Esophagus squamous epithelium (tissue), 5 donors: Measurements from ENCODE around the gene SFXN5. TPM values are rescaled to one million over a fixed set of nuclear protein-coding genes. Genes with fewer than 3 reads are reported as not detected.

Experiments used
- DNase-seq: peaks from one replicate; lab custom pipeline; 2025; lab: John Stamatoyannopoulos, UW
- H3K27ac ChIP-seq, 4 donors: fragments of 200-600 bp; sonication (generic); one replicate each; pipeline ENCODE4 v1.5.1; 2016 to 2019; ENCODE audit warnings: mild to moderate bottlenecking in 1 of 4
- H3K27me3 ChIP-seq, 4 donors: fragments of 200-600 bp; sonication (generic); 1 replicate in 3 of 4; 2 replicates in 1 of 4; pipeline versions ENCODE4 v1.5.1 to v1.6.0; 2017 to 2021; ENCODE audit warnings: antibody characterized with exemption in 1 of 4
- H3K36me3 ChIP-seq, 3 donors: fragments of 200-600 bp; sonication (generic); one replicate each; pipeline ENCODE4 v1.5.1; 2016 to 2019
- H3K4me1 ChIP-seq, 3 donors: fragments of 200-600 bp; sonication (generic); one replicate each; pipeline ENCODE4 v1.5.1; 2017 to 2019
- H3K4me3 ChIP-seq, 4 donors: fragments of 200-600 bp; sonication (generic); 1 replicate in 3 of 4; 2 replicates in 1 of 4; pipeline ENCODE4 v1.5.1; 2016 to 2019; ENCODE audit warnings: mild to moderate bottlenecking in 2 of 4, moderate library complexity in 1 of 4
- H3K9me3 ChIP-seq, 3 donors: fragments of 200-600 bp; sonication (generic); one replicate each; pipeline ENCODE4 v1.5.1; 2016 to 2019
- CTCF ChIP-seq, 6 experiments: fragments of 450-650 bp in 4 of 6; fragments of 200-600 bp in 2 of 6; sonication (generic) in 2 of 6; IDR thresholded peaks; one replicate each; pipeline ENCODE4 v1.5.1; 2016 to 2019; ENCODE audit warnings: antibody characterized with exemption in 6 of 6, mild to moderate bottlenecking in 4 of 6, moderate library complexity in 4 of 6
- POLR2A ChIP-seq, 4 donors: fragments of 450-650 bp; IDR thresholded peaks; one replicate each; pipeline ENCODE4 v1.6.1; 2017; ENCODE audit warnings: antibody characterized with exemption in 4 of 4, mild to moderate bottlenecking in 4 of 4, moderate library complexity in 3 of 4
- WGBS, 2 donors: methylation state at CpG; one replicate each; pipeline ENCODE4 v1.1.5; 2018; 5-methylcytosine and 5-hydroxymethylcytosine counted together
- intact Hi-C: fragments of 100-400 bp; cut with DNase I; formaldehyde crosslinking; loops from one replicate; pipeline ENCODE4 v1.15.0; 2022
- total RNA-seq, 4 donors: library from RNA; depleted of rRNA; stranded (reverse); fragments of >200 nt; gene quantifications; one replicate each; pipeline ENCODE4 v1.1.0, GENCODE V29; 2016
- donor health status: DM: yes; HTN: yes; CAD: no.

Gene SFXN5
- total RNA-seq, 4 donors from 2014 or later = 4.2 to 16.4 (median 12.7) TPM

- 85 to 93% methylated on average over 10 of the region's 13 CpGs for WGBS, 2 donors
- H3K4me3 ChIP-seq = no peak overlapping the region
- TF ChIP-seq POLR2A (IDR thresholded peaks at IDR 0.05) (no peak), CTCF (IDR thresholded peaks at IDR 0.05) (no peak)
- no peak for DNase-seq
- H3K27ac ChIP-seq = no peak overlapping the region
- intact Hi-C loops = loop anchor here (5.0 kb wide), 1 partner anchor 166 kb away; no protein-coding TSS in a partner anchor
- H3K27me3 ChIP-seq = no peaks in the 10 kb centered on the region
- no peaks in the 10 kb centered on the region for H3K4me1 ChIP-seq
- H3K36me3 ChIP-seq = peaks cover 0 to 22% (median 0%) of the 10 kb centered on the region in 3 donors
- no peaks in the 10 kb centered on the region for H3K9me3 ChIP-seq
Measured at GRCh38 chr2:72990695-72991438, 80.6 kb downstream of the SFXN5 start.

GRCh38 chr2:72989770-72990556 lies 81.5 kb downstream of the SFXN5 start:
- Histone ChIP-seq H3K4me1 (no peaks in the 10 kb centered on the region), H3K27ac (no peak overlapping the region), H3K36me3 (peaks cover 0 to 22% (median 0%) of the 10 kb centered on the region in 3 donors), H3K9me3 (no peaks in the 10 kb centered on the region), H3K4me3 (no peak overlapping the region), H3K27me3 (no peaks in the 10 kb centered on the region)
- WGBS, 2 donors = 87 to 90% methylated on average over 12 of the region's 26 CpGs
- no peak for TF ChIP-seq POLR2A (IDR thresholded peaks at IDR 0.05)
- no peak for TF ChIP-seq CTCF (IDR thresholded peaks at IDR 0.05)
- DNase-seq = no peak
- intact Hi-C loops = loop anchor here (5.0 kb wide), 1 partner anchor 167 kb away; no protein-coding TSS in a partner anchor

DNA sequence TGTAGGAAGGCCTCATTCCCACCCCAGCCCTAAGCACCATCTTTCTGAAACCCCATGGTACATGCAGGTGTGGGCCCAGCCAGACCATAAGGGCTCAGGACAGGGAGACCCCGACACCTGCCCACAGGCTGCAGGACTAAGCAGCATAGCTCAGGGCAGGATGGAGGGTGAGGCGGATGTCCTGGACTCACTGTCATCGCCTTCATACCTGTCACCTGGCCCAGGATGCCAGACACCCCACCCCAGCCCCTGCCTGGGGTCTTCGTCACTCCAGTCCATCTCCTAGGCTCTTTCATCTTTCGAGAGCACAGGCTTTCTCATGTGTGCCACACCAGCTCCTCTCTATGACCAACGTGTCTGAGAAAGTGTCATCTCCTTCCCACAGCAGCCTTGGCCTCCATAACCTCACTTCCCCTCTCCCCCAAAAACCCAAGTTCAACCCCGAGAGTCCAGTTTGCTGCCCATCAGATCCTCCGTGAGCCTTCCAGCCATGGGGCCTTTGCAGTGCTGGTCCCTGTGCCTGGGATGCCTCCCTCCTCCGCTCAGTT lies 82.7 kb downstream of the SFXN5 start:
- H3K27me3 ChIP-seq = no peaks in the 10 kb centered on the region
- 87 to 92% methylated on average over 7 to 9 of the region's 9 CpGs for WGBS, 2 donors
- intact Hi-C loops = no loop called here
- H3K4me1 ChIP-seq = no peaks in the 10 kb centered on the region
- no peak overlapping the region for H3K4me3 ChIP-seq
- no peaks in the 10 kb centered on the region for H3K9me3 ChIP-seq
- peaks cover 0 to 22% (median 0%) of the 10 kb centered on the region in 3 donors for H3K36me3 ChIP-seq
- H3K27ac ChIP-seq = no peak overlapping the region
- no peak for TF ChIP-seq POLR2A (IDR thresholded peaks at IDR 0.05)
- TF ChIP-seq CTCF (IDR thresholded peaks at IDR 0.05) = no peak
- no peak for DNase-seq

DNA sequence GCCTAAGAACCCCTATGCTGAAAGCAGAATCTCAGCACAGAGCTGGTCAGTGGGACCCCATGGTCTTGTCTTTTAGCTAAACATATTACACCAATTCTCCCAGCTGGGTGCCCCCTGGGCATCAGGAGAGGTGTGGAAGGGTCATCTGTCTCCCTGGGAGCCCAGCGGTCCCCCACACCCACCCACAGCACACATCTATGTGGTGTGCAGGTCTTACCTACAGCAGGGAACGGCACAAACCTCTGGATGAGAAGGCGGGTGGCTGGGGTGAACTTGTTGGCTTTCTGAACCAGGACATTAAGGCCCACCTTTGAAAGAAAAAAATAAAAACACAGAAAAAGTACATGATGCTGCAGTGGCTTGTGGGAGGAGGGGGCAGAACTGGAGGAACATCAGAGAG lies 83.5 kb downstream of the SFXN5 start:
- TF ChIP-seq CTCF (IDR thresholded peaks at IDR 0.05) = no peak
- TF ChIP-seq POLR2A (IDR thresholded peaks at IDR 0.05) = no peak
- Histone ChIP-seq H3K27me3 (no peaks in the 10 kb centered on the region), H3K9me3 (no peaks in the 10 kb centered on the region), H3K27ac (no peak overlapping the region), H3K4me3 (no peak overlapping the region), H3K4me1 (no peaks in the 10 kb centered on the region), H3K36me3 (peaks cover 0 to 22% (median 0%) of the 10 kb centered on the region in 3 donors)
- intact Hi-C loops = no loop called here
- DNase-seq = no peak
- 92 to 100% methylated on average over 1 to 2 of the region's 3 CpGs for WGBS, 2 donors
